CD14-positive monocyte (primary cell): ENCODE results near the gene SIX6. TPM values are rescaled to one million over a fixed set of nuclear protein-coding genes. Genes with fewer than 3 reads are reported as not detected.
"Not testable (repeated sequence)": the region's sequence is repeated elsewhere in the genome, so short reads cannot be mapped to it uniquely, and the experiment has no call there.

ENCODE experiments used
- DNase-seq, 3 donors: peaks; one replicate each; pipeline ENCODE4 v3.0.0-alpha.2; 2011 to 2022
- H2AFZ ChIP-seq: 2 replicates; pipeline ENCODE4 v1.6.0; 2012; ENCODE audit warnings: mild to moderate bottlenecking, low read depth, low read length, inconsistent platforms; ENCODE audit not compliant: insufficient read depth, poor library complexity, severe bottlenecking
- H3K27ac ChIP-seq, 2 donors: 1 replicate in 1 of 2; 2 replicates in 1 of 2; pipeline ENCODE4 v1.5.1; 2012 to 2013; ENCODE audit warnings: low read length in 2 of 2, control low read depth in 1 of 2, inconsistent platforms in 1 of 2, low read depth in 1 of 2, mild to moderate bottlenecking in 1 of 2
- H3K27me3 ChIP-seq, 2 donors: one replicate each; pipeline versions ENCODE4 v1.6.0 to v1.6.1; 2011 to 2013; ENCODE audit warnings: low read length in 2 of 2; ENCODE audit not compliant: control insufficient read depth in 2 of 2, insufficient read depth in 2 of 2
- H3K36me3 ChIP-seq, 2 donors: replicated peaks in 1 of 2; 1 replicate in 1 of 2; 2 replicates in 1 of 2; pipeline versions ENCODE4 v1.5.1 to v1.6.1; 2012 to 2013; ENCODE audit warnings: low read length in 2 of 2, control low read depth in 1 of 2, inconsistent platforms in 1 of 2, mild to moderate bottlenecking in 1 of 2; ENCODE audit not compliant: insufficient read depth in 2 of 2, control insufficient read depth in 1 of 2
- H3K4me1 ChIP-seq, 2 donors: 1 replicate in 1 of 2; 2 replicates in 1 of 2; pipeline versions ENCODE4 v1.5.1 to v1.6.1; 2012 to 2013; ENCODE audit warnings: low read length in 2 of 2, control low read depth in 1 of 2, inconsistent platforms in 1 of 2, mild to moderate bottlenecking in 1 of 2, moderate library complexity in 1 of 2; ENCODE audit not compliant: insufficient read depth in 2 of 2, control insufficient read depth in 1 of 2
- H3K4me2 ChIP-seq: replicated peaks from 2 replicates; pipeline ENCODE3; 2012; ENCODE audit warnings: low read length, moderate library complexity, mild to moderate bottlenecking; ENCODE audit not compliant: poor library complexity, severe bottlenecking; ENCODE audit errors: extremely low read depth
- H3K4me3 ChIP-seq, 3 experiments: fragments of 200-600 bp in 1 of 3; sonication (generic) in 1 of 3; replicated peaks in 1 of 3; 1 replicate in 2 of 3; 2 replicates in 1 of 3; pipeline ENCODE4 v1.5.1; 2011 to 2013; ENCODE audit warnings: low read length in 3 of 3, mild to moderate bottlenecking in 3 of 3, control low read depth in 2 of 3, low read depth in 2 of 3, inconsistent platforms in 1 of 3, moderate library complexity in 1 of 3
- H3K79me2 ChIP-seq: 2 replicates; pipeline ENCODE4 v1.6.0; 2012; ENCODE audit warnings: mild to moderate bottlenecking, control low read depth, inconsistent platforms, low read length, moderate library complexity; ENCODE audit not compliant: insufficient read depth
- H3K9ac ChIP-seq: 2 replicates; pipeline ENCODE4 v1.6.0; 2017; ENCODE audit warnings: low read length, mild to moderate bottlenecking; ENCODE audit not compliant: insufficient read depth, poor library complexity, severe bottlenecking
- H3K9me3 ChIP-seq, 2 donors: replicated peaks in 1 of 2; 1 replicate in 1 of 2; 2 replicates in 1 of 2; pipeline versions ENCODE4 v1.5.1 to v1.6.1; 2012 to 2013; ENCODE audit warnings: low read length in 2 of 2, control low read depth in 1 of 2; ENCODE audit not compliant: control insufficient read depth in 1 of 2, insufficient read depth in 1 of 2
- H4K20me1 ChIP-seq: 2 replicates; pipeline ENCODE4 v1.6.0; 2012; ENCODE audit warnings: mild to moderate bottlenecking, low read length, control low read depth, moderate library complexity; ENCODE audit not compliant: insufficient read depth
- H3K27ac Mint-ChIP-seq, 7 donors: one replicate each; pipeline ENCODE4 v1.8.0; 2020; ENCODE audit warnings: mild to moderate bottlenecking in 7 of 7, mixed read lengths in 7 of 7, moderate library complexity in 6 of 7, inconsistent platforms in 2 of 7
- H3K27me3 Mint-ChIP-seq, 3 donors: one replicate each; pipeline ENCODE4 v1.8.0; 2021 to 2022; ENCODE audit warnings: low read depth in 3 of 3, mild to moderate bottlenecking in 3 of 3, mixed read lengths in 3 of 3, moderate library complexity in 3 of 3, inconsistent platforms in 1 of 3
- H3K36me3 Mint-ChIP-seq, 2 donors: one replicate each; pipeline ENCODE4 v1.8.0; 2020; ENCODE audit warnings: mixed read lengths in 2 of 2, inconsistent platforms in 1 of 2, mild to moderate bottlenecking in 1 of 2
- H3K4me1 Mint-ChIP-seq: one replicate; pipeline ENCODE4 v1.8.0; 2020; ENCODE audit warnings: mild to moderate bottlenecking, mixed read lengths
- H3K4me3 Mint-ChIP-seq, 2 donors: one replicate each; pipeline ENCODE4 v1.8.0; 2020; ENCODE audit warnings: mild to moderate bottlenecking in 2 of 2, mixed read lengths in 2 of 2, moderate library complexity in 1 of 2
- H3K9me3 Mint-ChIP-seq, 7 donors: one replicate each; pipeline ENCODE4 v1.8.0; 2020 to 2022; ENCODE audit warnings: mixed read lengths in 7 of 7, mild to moderate bottlenecking in 6 of 7, moderate library complexity in 6 of 7, inconsistent platforms in 2 of 7
- CTCF ChIP-seq: fragments of 200-600 bp; IDR thresholded peaks from one replicate; pipeline ENCODE4 v1.8.0; 2022; ENCODE audit warnings: antibody characterized with exemption, mild to moderate bottlenecking
- WGBS: methylation state at CpG from one replicate; pipeline ENCODE4 v1.1.5; 2013; ENCODE audit warnings: missing lambda C conversion rate; ENCODE audit not compliant: insufficient coverage; 5-methylcytosine and 5-hydroxymethylcytosine counted together
- intact Hi-C, 2 donors: fragments of 100-400 bp; cut with micrococcal nuclease; formaldehyde crosslinking; loops; one replicate each; pipeline versions ENCODE4 v1.15.0 to v1.15.1; 2023
- polyA minus RNA-seq: library from RNA; depleted of rRNA, polyadenylated mRNA; stranded (reverse); fragments of >200 nt; gene quantifications from 2 replicates; pipeline ENCODE4 v1.2.3, GENCODE V29; 2012
- polyA plus RNA-seq, 3 donors: library from polyadenylated mRNA; depleted of rRNA in 1 of 3; unstranded in 2 of 3; stranded (reverse) in 1 of 3; fragments of 300-500 nt in 2 of 3; fragments of >200 nt in 1 of 3; fragmentation: Illumina TruSeq in 2 of 3; gene quantifications; 1 replicate in 2 of 3; 2 replicates in 1 of 3; pipeline ENCODE4 v1.2.3, GENCODE V29; 2012 to 2021
- total RNA-seq, 12 experiments: library from RNA in 1 of 12; stranded (reverse) in 1 of 12; fragments of 120-200 nt in 1 of 12; gene quantifications; one replicate each; pipeline ENCODE4 v1.2.4 and lab custom pipeline; 2013 to 2026; ENCODE audit warnings: mixed read lengths in 6 of 12, inconsistent platforms in 1 of 12

The SIX6 gene
- not detected for total RNA-seq (2013)
- polyA plus RNA-seq (not detected), polyA minus RNA-seq (not detected in 2 replicates), total RNA-seq (lab: John Stamatoyannopoulos, UW) (0 to 0.69 (median 0) reads per million in 11 experiments)

- peaks cover 97 to 98% (median 97%) of the 10 kb centered on the region in 3 donors for H3K27me3 Mint-ChIP-seq
- H3K9ac ChIP-seq: no peak within 1 kb of the TSS
- H3K4me2 ChIP-seq: no peak within 1 kb of the TSS
- TF ChIP-seq CTCF: no peak
- H3K4me1 Mint-ChIP-seq: peaks cover 10% of the 10 kb centered on the region
- peaks cover 2 to 56% of the 10 kb centered on the region in 2 donors for H3K9me3 ChIP-seq
- H3K4me3 ChIP-seq: no peak within 1 kb of the TSS
- 2% methylated on average over 52 of the region's 55 CpGs for WGBS
- H3K36me3 Mint-ChIP-seq: peaks cover 1 to 2% of the 10 kb centered on the region in 2 donors
- no peaks in the 10 kb centered on the region for H3K36me3 ChIP-seq
- intact Hi-C loops: no loop called here
- H3K79me2 ChIP-seq: no peaks in the 10 kb centered on the region
- no peaks in the 10 kb centered on the region for H3K4me1 ChIP-seq
- H3K9me3 Mint-ChIP-seq: peaks cover 0 to 26% (median 22%) of the 10 kb centered on the region in 7 donors
- DNase-seq: no peak
- peaks cover 92 to 100% of the 10 kb centered on the region in 2 donors for H3K27me3 ChIP-seq
- no peak within 1 kb of the TSS for H3K27ac Mint-ChIP-seq
- no peak within 1 kb of the TSS for H3K27ac ChIP-seq
- H4K20me1 ChIP-seq: no peaks in the 10 kb centered on the region
- H3K4me3 Mint-ChIP-seq: peak within 1 kb of the TSS in 1 of 2 donors; percentile 80
- H2AFZ ChIP-seq: no peak within 1 kb of the TSS
Measured at GRCh38 chr14:60508707-60509437, at the start of gene SIX6. Gene SIX6, plus strand, starts transcription at chr14:60509146. Its CDS starts 253 bp downstream, at chr14:60509399.

DNA sequence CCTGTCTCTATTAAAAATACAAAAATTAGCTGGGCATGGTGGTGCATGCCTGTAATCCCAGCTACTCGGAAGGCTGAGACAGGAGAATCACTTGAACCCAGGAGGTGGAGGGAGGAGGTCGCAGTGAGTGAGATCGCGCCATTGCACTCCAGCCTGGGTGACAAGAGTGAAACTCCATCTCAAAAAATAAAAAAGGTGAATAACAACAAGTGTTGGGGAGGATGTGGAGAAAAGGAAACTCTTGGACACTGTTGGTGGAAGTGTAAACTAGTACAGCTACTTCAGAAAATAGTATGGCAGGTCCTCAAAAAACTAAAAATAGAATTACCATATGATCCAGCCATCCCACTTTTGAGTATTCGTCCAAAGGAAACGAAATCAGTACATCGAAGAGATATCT is 28.7 kb upstream of the SIX6 start:
- H4K20me1 ChIP-seq, intact Hi-C loops, H3K4me3 ChIP-seq, H3K36me3 ChIP-seq, H3K27ac ChIP-seq, H2AFZ ChIP-seq, H3K4me2 ChIP-seq, H3K4me1 ChIP-seq, H3K79me2 ChIP-seq, H3K9ac ChIP-seq, DNase-seq, H3K36me3 Mint-ChIP-seq, H3K4me1 Mint-ChIP-seq, H3K9me3 ChIP-seq, H3K4me3 Mint-ChIP-seq, H3K27ac Mint-ChIP-seq: not testable (repeated sequence)
- peaks cover 0 to 13% (median 6%) of the 10 kb centered on the region in 7 donors for H3K9me3 Mint-ChIP-seq
- WGBS: no CpG with 5 or more reads among the region's 7 CpGs
- peaks cover 16 to 31% (median 22%) of the 10 kb centered on the region in 3 donors for H3K27me3 Mint-ChIP-seq
- H3K27me3 ChIP-seq: peaks cover 13 to 23% of the 10 kb centered on the region in 2 donors
